M059J (cell line): Measurements from ENCODE around the gene STARD7. TPM values are rescaled to one million over a fixed set of nuclear protein-coding genes. Genes with fewer than 3 reads are reported as not detected.
"Not testable (repeated sequence)": the region's sequence is repeated elsewhere in the genome, so short reads cannot be mapped to it uniquely, and the experiment has no call there.

Experiments
- DNase-seq: peaks from one replicate; pipeline ENCODE4 v3.0.0-alpha.2; 2012; ENCODE audit warnings: low read depth
- total RNA-seq: library from RNA; depleted of rRNA; stranded (reverse); fragments of >200 nt; shearing (Covaris generic); gene quantifications from 2 replicates; pipeline ENCODE4 v1.2.3, GENCODE V29; 2014

STARD7 gene
- total RNA-seq, 1 experiment from 2014 or later = 160 TPM

GRCh38 chr2:96148410-96149217, 60.0 kb downstream of the STARD7 start:
- DNase-seq = peak; percentile 95

DNA sequence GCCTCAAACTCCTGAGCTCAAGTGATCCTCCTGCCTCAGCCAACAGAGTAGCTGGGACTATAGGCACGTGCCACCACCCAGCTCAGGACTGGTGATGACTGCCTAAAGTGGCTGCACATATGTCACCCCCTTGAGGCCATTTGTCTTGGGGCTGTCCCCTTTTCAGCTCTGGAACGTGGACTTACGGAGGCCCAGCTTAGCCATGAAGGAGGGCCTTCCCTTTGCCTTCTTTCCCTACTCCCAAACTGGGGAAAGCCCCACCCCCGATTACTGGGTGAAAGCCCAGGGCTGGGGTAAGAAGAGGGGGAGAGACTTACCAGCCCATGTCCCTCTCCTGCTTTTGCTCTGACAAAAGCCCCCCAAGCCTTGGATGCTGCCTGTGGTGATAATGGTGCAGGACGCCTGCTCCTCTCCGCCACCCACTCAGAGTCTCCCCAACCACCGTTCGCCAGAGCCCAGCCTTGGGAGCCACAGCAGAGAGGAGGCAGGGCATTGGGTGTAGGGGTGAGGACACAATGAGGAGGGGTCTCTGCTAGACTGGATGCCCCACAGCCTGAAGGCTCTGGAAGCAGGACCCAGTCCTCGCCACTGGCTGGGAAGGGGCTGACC, 60.9 kb downstream of the STARD7 start:
- DNase-seq = peak; percentile 49

DNA sequence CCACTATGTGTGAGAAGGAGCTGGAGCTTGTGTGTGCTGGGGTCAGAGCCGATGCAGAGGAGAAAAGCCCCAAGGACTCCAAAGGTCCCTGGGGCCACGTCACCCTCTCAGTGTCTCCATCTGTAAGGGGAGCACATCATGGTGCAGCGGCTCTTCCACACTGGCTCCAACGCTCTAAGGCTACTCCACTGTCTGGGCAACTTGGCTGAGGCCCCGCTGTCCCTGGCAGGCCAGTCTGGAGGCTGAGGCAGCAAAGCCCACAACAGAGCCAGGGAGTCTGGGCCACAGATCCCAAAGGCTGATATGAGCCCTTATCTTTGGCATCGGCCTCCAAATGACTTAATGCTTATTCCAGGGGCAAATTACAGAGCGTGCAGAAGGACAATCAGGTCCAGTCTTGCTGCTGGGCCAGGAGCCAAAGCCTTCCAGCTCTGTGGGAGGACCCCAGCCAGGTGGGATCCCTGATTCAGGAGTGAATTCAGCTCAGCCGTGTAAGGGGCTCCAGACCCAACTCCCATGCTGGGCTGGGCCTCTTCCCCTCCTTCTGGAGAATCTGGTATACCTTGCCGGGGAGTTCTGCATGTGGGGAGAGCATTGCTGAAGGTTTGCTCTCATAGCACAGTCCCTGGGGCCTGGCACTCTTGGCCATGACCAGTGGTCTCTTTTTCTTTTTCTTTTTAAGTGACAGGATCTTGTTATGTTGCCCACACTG, 61.6 kb downstream of the STARD7 start:
- peak; percentile 96 for DNase-seq

GRCh38 chr2:96146153-96146880, 62.3 kb downstream of the STARD7 start:
- peak; percentile 81 for DNase-seq

- no peak for DNase-seq
Observed at GRCh38 chr2:96145848-96146152, 62.8 kb downstream of the STARD7 start.

GRCh38 chr2:96145036-96145847, 63.4 kb downstream of the STARD7 start, which contains the start of gene DUSP2:
Gene DUSP2 (minus strand): TSS chr2:96145440. CDS start chr2:96145354, 86 bp downstream.
- peak; percentile 92 for DNase-seq

DNA sequence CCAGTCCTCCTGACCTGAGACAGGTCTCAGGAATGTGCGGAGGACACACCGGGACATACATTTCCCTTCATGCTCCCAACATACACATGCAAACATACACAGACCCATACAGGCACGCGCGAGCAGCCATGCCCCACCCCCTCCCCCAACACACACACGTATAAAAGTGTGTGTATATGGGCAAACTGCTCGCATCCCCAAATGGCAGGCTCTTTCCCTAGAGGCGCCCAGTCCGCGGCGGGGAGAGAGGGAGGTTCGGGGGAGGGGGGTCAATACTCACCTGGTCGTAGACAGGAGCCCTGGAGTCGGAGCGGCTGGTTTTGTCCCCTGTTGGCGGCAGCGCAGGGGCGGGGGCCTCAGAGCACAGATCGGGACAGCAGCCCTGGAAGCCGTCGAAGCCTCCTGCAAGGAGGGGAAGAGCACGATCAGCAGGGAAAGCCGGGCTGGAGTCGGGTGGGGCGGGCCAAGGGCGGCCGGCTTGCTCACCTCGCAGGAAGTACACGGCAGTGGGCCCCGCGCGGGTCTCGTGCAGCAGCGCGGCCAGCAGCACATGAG, 64.1 kb downstream of the STARD7 start:
- DNase-seq = no peak

DNA sequence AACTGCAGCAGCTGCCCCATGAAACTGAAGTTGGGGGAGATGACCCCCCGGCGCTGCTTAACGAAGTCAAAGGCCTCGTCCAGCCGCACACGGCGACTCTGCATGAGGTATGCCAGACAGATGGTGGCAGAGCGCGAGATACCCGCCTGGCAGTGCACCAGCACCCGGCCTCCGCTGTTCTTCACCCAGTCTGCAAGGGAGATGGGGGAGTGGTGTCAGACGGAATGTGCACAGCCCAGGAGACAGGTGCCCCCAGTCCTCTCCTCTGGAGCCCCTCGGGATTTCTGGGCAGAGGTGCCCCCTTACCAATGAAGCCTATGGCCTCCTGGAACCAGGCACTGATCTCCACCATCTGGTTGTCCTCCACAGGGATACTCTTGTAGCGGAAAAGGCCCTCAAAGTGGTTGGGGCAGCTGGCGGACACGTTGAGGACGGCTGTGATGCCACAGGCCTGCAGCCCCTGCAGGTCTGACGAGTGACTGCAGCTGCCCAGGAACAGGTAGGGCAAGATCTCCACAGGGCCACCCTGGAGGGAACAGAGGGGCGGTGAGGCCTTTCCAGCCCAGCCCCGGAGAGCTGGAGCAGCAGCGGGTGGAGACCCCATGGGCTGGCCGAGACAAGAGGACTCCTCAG, 64.7 kb downstream of the STARD7 start:
- DNase-seq = no peak

DNA sequence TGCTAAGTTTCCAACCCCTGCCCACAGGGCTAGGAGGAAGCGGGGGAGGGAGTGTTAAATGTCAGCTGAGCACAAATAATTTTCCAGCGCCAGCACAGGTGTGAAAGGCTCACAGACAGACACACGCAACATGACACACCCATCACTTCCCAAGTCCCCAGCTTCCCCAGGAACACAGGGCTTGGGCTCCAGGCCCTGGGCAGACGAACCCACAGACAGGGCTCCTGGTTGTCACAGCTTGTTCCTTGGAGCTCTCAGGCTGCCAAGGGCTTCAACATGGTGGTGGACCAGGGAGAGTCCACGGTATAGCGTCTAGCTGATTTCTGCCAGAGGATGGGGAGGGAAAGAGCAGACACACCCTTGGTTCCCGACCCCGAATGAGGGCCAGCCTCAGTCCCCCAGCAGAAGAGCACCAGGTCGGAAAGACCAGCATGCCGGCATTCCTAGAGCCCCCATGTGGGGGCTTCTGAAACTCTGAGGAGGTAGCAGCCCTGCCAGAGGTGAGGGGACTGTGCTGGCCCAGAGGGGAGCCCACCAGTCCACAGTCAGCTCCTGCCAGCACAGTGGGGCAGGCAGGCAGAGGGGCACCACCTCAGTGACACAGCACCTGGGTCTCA, 65.3 kb downstream of the STARD7 start:
- DNase-seq = no peak

DNA sequence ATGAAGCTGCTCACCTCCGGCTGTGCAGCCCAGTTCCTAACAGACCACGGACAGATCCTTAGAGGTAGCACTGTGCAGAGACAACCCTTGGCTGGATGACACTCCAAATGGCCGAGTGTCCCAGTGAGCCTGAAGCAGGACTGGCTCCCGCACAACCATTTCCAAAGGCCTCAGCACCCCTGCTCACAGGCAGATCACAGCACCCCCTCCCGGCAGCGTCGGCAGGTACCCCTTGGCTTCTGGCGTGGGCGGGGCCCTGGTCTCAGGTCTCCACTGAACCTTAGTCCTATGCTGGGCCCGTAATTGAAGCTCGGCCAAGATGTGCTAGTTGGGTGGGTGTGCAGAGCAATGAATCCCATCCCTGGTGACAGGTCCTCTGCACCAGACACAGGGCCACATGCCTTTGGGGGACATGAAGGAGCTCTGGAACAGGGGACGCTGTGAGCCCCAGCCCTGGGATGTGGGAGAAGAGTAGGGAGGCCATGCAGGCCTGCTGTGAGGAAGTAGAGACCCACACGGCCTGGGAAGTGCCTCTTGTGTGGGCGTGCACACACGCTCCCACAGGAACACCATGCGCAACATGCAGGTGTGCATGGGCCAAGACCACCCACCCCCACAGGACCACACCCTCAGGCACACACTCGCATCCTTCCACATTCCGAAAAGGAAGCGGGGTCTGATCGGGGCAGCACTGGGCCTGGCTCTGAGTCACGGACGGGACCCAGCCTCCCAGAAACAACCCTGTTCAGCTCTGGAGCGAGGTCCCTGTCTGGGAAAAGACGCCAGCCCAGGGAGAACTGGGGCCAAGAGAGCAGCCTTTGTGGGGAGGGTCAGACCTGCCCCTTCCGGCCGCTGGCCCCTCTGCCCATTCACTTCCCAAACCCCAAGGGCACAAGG, 66.2 kb downstream of the STARD7 start:
- peak; percentile 46 for DNase-seq

GRCh38 chr2:96141624-96141967, 67.0 kb downstream of the STARD7 start:
- DNase-seq = not testable (repeated sequence)

- no peak for DNase-seq
Observed at GRCh38 chr2:96140941-96141623, 67.5 kb downstream of the STARD7 start.

DNA sequence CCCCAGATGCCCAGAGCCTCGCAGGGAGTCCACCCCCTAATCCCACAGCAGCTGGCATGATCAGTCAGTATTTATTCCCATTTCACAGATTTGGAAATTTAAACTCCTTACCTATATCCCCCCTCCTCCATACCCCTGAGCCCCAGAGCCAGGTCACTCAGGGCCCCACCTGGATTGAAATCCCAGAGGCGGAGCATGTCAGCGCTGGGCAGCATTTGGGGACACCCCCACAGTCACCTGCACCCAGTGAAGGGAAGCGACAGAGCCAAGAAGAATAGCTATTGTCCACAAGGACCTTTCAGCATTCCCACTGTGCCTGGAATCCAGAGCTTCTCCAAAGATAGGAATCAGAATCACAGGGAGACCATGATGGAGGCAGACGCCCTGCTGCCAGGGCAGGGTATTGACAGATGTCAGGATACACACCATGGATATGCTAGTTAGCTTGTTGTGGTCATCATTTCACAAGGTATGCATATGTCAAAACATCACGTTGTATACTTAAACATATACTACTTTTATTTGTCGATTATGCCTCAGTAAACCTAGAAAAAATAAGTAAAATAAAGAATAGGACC, 69.4 kb downstream of the STARD7 start:
- no peak for DNase-seq

GRCh38 chr2:96138179-96139145, 70.2 kb downstream of the STARD7 start, which contains the start of gene ASTL:
Gene ASTL (minus strand): TSS chr2:96138502. CDS start chr2:96138436, 66 bp downstream.
- DNase-seq = peak; percentile 58

GRCh38 chr2:96137321-96138178, 71.1 kb downstream of the STARD7 start:
- DNase-seq = no peak
